GM19467 (cell line): ENCODE results near the gene GPC1.
A peak's percentile ranks its signal among the peaks of the same experiment; 100 is the strongest.

Experiments
- ATAC-seq: cut with Tn5 transposase; IDR thresholded peaks from one replicate; pipeline ENCODE4 v1.9.1; 2021; ENCODE audit warnings: mild to moderate bottlenecking, moderate library complexity; ENCODE audit not compliant: unreplicated experiment

GPC1 gene

DNA sequence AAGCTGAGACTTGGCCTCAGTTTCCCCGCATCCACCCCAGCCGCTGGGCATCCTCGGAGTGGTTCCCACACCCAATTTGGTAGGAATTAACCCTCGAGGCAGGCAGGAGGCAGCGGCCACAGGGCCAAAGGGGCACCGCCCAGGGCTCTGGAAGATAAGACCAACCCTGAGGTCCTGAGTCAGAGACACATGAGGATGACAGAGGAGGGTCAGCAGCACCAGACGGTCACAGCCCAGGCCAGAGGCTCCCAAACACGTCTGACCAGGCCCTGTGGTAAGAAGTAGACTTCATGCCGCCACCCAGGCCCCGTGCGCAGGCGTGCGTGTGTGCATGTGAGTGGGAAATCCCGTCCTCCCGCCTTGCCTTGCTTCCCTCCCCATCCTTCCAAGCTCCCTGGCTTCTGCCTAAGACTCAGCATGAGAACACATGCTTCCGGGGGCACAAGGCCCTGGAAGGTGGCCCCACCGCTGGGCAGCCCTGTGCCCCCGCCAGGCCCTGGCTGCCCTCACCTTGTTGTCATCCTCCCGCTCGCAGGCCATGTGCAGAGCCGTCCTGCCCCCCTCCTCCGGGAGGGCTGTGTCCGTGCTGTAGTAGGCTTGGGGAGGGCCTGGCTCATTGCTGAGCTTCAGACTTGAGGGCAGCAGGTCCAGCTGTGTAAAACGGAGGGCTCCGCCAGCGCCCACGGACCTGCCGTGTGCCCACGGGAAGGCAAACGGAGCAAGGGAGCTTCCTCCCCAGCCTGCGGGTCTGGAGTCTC, 76.1 kb downstream of the GPC1 start:
- no peak for ATAC-seq

DNA sequence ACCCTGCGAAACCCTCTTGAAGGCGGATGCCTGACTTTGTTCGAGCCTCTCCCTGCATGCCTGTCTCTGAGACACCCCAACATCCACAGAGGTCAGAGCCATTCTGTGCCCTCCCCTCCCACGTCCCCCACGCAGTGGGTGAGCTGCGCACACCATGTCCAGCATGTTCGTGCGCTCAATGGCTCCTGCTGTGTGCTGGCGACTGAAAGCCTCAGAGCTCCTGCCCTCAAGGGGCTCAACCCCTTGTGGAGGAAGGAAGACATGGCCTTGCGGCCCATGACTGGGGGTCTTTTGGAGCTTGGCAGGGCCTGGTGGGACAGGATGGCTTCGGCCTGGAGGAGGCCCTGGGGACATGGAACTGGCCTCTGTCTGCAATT, 76.6 kb downstream of the GPC1 start:
- no peak for ATAC-seq

DNA sequence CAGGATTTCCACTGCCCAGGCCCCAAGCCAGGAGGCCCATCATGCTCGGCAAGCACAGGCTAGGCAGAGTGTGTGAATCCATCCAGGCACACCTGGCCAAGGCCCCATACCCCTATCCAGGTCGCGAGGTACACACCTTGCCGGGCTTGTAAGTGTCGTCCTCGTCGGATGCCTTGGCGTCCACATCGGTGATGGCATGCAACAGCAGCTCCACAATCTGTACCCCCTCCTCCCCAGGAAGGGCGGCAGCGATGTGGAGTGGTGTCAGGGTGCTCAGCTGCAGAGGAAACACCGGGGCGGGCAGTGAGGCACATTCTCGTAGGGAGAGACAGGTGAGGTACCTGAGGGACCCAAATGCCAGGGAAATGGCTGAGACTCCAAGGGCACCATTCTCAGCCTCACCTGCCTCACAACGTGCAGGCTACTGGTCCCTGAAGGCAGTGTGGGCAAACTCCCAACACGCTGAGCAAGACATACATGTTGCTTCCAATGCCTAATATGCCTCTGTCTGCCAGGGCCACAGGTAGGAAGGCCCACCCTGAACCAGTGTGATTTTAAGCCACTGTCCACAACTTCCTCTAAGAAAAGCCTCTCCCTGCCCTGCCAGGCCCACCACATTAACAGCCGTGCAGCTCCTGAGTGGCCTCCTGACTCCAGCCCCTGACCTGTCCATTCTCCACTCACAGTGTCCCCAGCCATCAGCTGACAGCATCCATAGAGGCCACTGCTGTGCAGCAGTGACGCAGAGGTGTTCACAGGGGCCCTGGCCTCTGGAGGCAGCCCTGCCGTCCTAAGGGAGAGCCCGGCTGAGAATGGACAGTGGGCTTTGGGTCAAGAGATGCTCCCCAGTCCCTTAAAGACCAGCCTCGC, 77.4 kb downstream of the GPC1 start:
- no peak for ATAC-seq

DNA sequence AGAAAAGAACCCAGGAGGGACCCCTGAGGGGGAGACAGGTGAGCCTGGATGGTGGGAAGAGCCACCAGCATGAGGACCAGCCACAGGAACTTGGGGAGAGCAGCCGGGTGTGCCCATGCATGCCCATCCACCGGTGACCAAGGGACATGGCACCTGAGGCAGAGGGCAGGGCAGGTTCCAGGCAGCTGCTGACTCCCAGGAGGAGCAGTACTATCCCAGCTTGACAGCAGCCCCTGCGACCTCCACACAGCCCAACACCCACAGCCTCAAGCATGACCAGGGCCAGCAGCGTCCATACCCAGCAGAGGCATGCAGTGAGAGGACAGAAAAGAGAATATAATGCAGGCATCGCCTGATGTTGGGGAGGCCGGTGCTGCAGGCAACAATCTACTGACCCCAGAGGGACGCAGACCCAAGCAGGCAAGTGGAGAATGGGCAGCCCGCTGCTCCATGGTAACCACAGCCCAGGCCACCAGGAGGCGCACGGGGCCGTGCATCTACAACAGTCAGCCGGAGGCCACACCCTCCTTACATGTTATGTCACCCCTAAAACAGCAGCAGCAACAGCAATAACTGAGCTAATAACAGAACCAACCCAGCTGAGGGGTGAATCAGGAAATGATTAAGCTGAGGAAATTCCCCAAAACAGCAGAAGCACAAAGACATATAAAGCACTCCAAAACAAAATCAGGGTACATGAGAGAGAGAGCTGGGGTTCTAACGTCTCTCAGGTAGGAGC, 78.3 kb downstream of the GPC1 start:
- ATAC-seq, result peak; percentile 93

DNA sequence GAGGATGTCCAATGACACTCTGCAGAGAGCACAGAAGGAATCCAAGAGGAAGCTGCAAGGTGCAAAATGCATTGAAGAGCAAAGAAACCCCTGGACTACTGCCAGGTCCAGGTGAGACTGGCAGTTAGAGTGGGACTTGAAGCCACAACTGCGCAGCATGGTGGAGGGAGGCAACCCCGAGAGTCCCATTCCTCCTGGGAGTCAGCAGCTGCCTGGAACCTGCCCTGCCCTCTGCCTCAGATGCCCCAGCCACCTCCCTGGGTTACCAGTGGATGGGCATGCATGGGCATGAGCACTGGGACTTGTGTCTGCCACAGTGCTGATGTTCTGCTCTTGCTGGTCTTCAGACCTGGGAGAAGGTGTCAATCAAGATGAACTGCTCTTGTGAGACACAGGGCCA, 79.2 kb downstream of the GPC1 start:
- ATAC-seq, result no peak

DNA sequence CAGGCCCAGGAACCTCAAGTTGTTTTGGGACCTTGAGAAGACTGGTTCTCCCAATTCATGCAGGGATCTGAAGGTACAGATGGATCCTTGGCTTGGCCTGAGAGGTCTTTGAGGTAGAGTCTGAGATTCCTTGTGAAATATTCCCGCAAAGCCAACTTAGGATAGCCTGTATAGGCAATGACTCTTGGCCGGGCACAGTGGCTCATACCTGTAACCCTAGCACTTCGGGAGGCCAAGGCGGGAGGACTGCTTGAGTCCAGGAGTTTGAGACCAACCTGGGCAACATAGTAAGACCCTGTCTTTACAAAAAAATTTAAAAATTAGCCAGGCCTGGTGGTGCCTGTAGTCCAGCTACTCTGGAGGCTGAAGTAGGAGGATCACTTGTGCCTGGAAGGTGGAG, 81.9 kb downstream of the GPC1 start:
- ATAC-seq, result no peak
